GM12878 (cell line): Measurements from ENCODE around the gene PDXDC1.

Source experiments
- FOS ChIP-seq: IDR thresholded peaks from 3 replicates; pipeline ENCODE4 v1.6.1; 2011; ENCODE audit warnings: borderline replicate concordance; ENCODE audit not compliant: insufficient read length; ENCODE audit errors: extremely low read depth
- POLR2AphosphoS5 ChIP-seq: IDR thresholded peaks from 2 replicates; pipeline ENCODE4 v1.6.1; 2011; ENCODE audit warnings: mild to moderate bottlenecking, low read length, inconsistent platforms
- RELA ChIP-seq: fragments of 450-650 bp; IDR thresholded peaks from 2 replicates; pipeline ENCODE4 v1.8.0; 2014; ENCODE audit warnings: borderline replicate concordance; ENCODE audit not compliant: partially characterized antibody
- RFX5 ChIP-seq: IDR thresholded peaks from 2 replicates; pipeline ENCODE4 v1.6.1; 2011; ENCODE audit warnings: low read depth, low read length, improper control_type of control experiment
- ZNF384 ChIP-seq: IDR thresholded peaks from 2 replicates; pipeline ENCODE4 v1.6.1; 2012; ENCODE audit warnings: low read depth, mild to moderate bottlenecking, low read length, improper control_type of control experiment, borderline replicate concordance

GRCh38 chr16:15046692-15047376 is 72.0 kb downstream of the PDXDC1 start:
- TF ChIP-seq FOS (no peak), POLR2AphosphoS5 (no peak), RFX5 (no peak), RELA (no peak), ZNF384 (no peak)
